ENCODE results near the gene LYZL1. TPM values are rescaled to one million over a fixed set of nuclear protein-coding genes. Genes with fewer than 3 reads are reported as not detected.
"Not testable (repeated sequence)": the region's sequence is repeated elsewhere in the genome, so short reads cannot be mapped to it uniquely, and the experiment has no call there.

Gene LYZL1
- total RNA-seq, 1 experiment from 2014 or later: not detected

DNA sequence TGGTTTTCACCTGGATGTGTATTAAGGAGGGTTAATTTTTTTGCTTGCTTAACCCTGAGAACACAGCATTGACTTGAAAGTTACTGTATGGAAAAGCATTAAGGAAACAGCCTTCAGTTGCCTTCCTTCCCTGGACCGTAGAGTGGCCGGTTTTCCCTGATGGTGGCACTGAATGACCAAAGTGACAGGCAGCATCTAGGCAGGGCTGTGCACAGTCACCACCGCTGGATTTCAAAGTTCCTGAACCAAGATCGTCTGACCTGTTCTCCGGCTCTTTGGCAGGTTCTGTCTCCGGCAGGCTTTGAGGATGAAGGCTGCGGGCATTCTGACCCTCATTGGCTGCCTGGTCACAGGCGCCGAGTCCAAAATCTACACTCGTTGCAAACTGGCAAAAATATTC lies 2.7 kb downstream of the LYZL1 start:
- H3K4me2 ChIP-seq (ENCODE audit: low read length); ATAC-seq; H3K9me3 ChIP-seq (ENCODE audit: control insufficient read depth in 1 of 2, insufficient read depth in 1 of 2, low read depth in 1 of 2, low read length in 2 of 2); H3K36me3 ChIP-seq (ENCODE audit: control insufficient read depth in 1 of 2, insufficient read depth in 2 of 2, low read length in 2 of 2); H3K27me3 ChIP-seq (ENCODE audit: insufficient read depth, low read length); CTCF ChIA-PET; RAD21 ChIA-PET (ENCODE audit: low non-redundant PET in 1 of 2, low total read pairs in 2 of 2, uncharacterized antibody in 2 of 2, unreplicated experiment in 2 of 2); H3K4me3 ChIP-seq (replicated peaks in 1 of 2; ENCODE audit: low read depth in 1 of 2, low read length in 2 of 2); H4K20me1 ChIP-seq (ENCODE audit: insufficient read depth); H3K79me2 ChIP-seq (ENCODE audit: insufficient read depth, low read length); POLR2A ChIA-PET; H3K4me1 ChIP-seq (ENCODE audit: control insufficient read depth in 1 of 2, insufficient read depth in 2 of 2, low read length in 2 of 2); intact Hi-C loops (cut with micrococcal nuclease); H2AFZ ChIP-seq (ENCODE audit: low read depth, low read length, poor library complexity, severe bottlenecking); DNase-seq (ENCODE audit: low read depth, low spot score); H3K9me2 ChIP-seq (ENCODE audit: insufficient read depth); BruUV-seq (replicated peaks); H3K27ac ChIP-seq (ENCODE audit: low read depth, low read length); H3K9ac ChIP-seq (ENCODE audit: low read length): not testable (repeated sequence)

DNA sequence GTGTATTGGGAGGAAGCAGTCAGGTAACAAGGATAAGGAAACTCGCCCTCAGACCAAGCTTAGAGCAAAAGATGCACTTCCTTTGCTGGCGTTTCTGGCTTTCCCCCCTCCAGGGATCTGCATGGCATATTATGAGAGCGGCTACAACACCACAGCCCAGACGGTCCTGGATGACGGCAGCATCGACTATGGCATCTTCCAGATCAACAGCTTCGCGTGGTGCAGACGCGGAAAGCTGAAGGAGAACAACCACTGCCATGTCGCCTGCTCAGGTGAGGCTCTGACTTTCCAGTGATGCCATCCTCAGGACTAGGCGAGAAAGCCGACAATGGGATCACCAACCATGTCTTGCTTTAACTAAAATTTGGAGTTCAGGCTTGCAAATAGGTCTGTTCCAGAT lies 3.5 kb downstream of the LYZL1 start:
- H3K79me2 ChIP-seq (ENCODE audit: insufficient read depth, low read length); H3K9me2 ChIP-seq (ENCODE audit: insufficient read depth); CTCF ChIA-PET; H2AFZ ChIP-seq (ENCODE audit: low read depth, low read length, poor library complexity, severe bottlenecking); H3K4me3 ChIP-seq (replicated peaks in 1 of 2; ENCODE audit: low read depth in 1 of 2, low read length in 2 of 2); H3K27ac ChIP-seq (ENCODE audit: low read depth, low read length); RAD21 ChIA-PET (ENCODE audit: low non-redundant PET in 1 of 2, low total read pairs in 2 of 2, uncharacterized antibody in 2 of 2, unreplicated experiment in 2 of 2); H3K4me1 ChIP-seq (ENCODE audit: control insufficient read depth in 1 of 2, insufficient read depth in 2 of 2, low read length in 2 of 2); ATAC-seq; intact Hi-C loops (cut with micrococcal nuclease); POLR2A ChIA-PET; BruUV-seq (replicated peaks); H3K27me3 ChIP-seq (ENCODE audit: insufficient read depth, low read length); H3K36me3 ChIP-seq (ENCODE audit: control insufficient read depth in 1 of 2, insufficient read depth in 2 of 2, low read length in 2 of 2); H3K4me2 ChIP-seq (ENCODE audit: low read length); DNase-seq (ENCODE audit: low read depth, low spot score); H4K20me1 ChIP-seq (ENCODE audit: insufficient read depth); H3K9ac ChIP-seq (ENCODE audit: low read length); H3K9me3 ChIP-seq (ENCODE audit: control insufficient read depth in 1 of 2, insufficient read depth in 1 of 2, low read depth in 1 of 2, low read length in 2 of 2): not testable (repeated sequence)

DNA sequence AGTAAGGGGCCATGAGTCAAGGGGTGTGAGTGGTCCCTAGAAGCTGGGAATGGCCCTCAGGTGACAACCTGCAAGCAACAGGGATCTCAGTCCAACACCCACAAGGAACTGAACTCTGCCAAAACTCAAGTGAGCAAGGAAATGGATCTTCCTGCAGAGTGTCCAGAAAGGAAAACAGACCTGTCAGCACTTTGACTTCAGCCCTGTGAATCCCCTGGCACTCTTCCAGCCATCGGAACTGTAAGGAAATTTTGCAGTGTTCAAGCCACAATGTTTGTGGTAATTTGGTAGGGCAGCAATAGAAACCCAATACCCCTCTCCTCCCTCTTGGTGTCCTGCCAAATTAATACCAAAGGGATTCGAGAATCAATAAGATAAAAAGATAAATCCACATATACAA lies 6.9 kb downstream of the LYZL1 start:
- peaks cover 0 to 6% of the 10 kb centered on the region in 2 experiments; a peak in 2 of 4 replicates for H3K9me3 ChIP-seq (ENCODE audit: control insufficient read depth in 1 of 2, insufficient read depth in 1 of 2, low read depth in 1 of 2, low read length in 2 of 2)
- CTCF ChIA-PET: no interaction called here

More for the DNA sequence above, 6.9 kb downstream of the LYZL1 start:
- H2AFZ ChIP-seq (ENCODE audit: low read depth, low read length, poor library complexity, severe bottlenecking): no peak overlapping the region
- H3K4me2 ChIP-seq (ENCODE audit: low read length): no peak overlapping the region
- ATAC-seq: no peak
- no peaks in the 10 kb centered on the region for H3K36me3 ChIP-seq (ENCODE audit: control insufficient read depth in 1 of 2, insufficient read depth in 2 of 2, low read length in 2 of 2)
- H3K4me1 ChIP-seq (ENCODE audit: control insufficient read depth in 1 of 2, insufficient read depth in 2 of 2, low read length in 2 of 2): no peaks in the 10 kb centered on the region
- intact Hi-C loops (cut with micrococcal nuclease): no loop called here
- H3K27me3 ChIP-seq (ENCODE audit: insufficient read depth, low read length): no peaks in the 10 kb centered on the region
- no TSS peak for BruUV-seq (replicated peaks)
- TF ChIP-seq FOSL1 (IDR thresholded peaks at IDR 0.05; ENCODE audit: low read depth) (no peak), EZH2phosphoT487 (IDR thresholded peaks at IDR 0.05; ENCODE audit: borderline replicate concordance) (no peak), POLR2AphosphoS5 (IDR thresholded peaks at IDR 0.05; ENCODE audit: low read depth, low read length) (no peak), EGR1 (IDR thresholded peaks at IDR 0.05; ENCODE audit: low read depth) (no peak), CBX3 (IDR thresholded peaks at IDR 0.05; ENCODE audit: low read depth) (no peak)
- H3K4me3 ChIP-seq (replicated peaks in 1 of 2; ENCODE audit: low read depth in 1 of 2, low read length in 2 of 2): no peak overlapping the region
- H3K27ac ChIP-seq (ENCODE audit: low read depth, low read length): no peak overlapping the region
- H4K20me1 ChIP-seq (ENCODE audit: insufficient read depth): no peaks in the 10 kb centered on the region
- H3K9me2 ChIP-seq (ENCODE audit: insufficient read depth): no peaks in the 10 kb centered on the region
- no peak overlapping the region for H3K9ac ChIP-seq (ENCODE audit: low read length)
- no peak for DNase-seq (ENCODE audit: low read depth, low spot score)
- RAD21 ChIA-PET (ENCODE audit: low non-redundant PET in 1 of 2, low total read pairs in 2 of 2, uncharacterized antibody in 2 of 2, unreplicated experiment in 2 of 2): no interaction called here
- POLR2A ChIA-PET: no interaction called here
- H3K79me2 ChIP-seq (ENCODE audit: insufficient read depth, low read length): no peaks in the 10 kb centered on the region
